CD14-positive monocyte (primary cell): ENCODE results near the gene TMEM175. TPM values are rescaled to one million over a fixed set of nuclear protein-coding genes. Genes with fewer than 3 reads are reported as not detected.

Source experiments
- DNase-seq, 3 donors: peaks; one replicate each; pipeline ENCODE4 v3.0.0-alpha.2; 2011 to 2022
- H2AFZ ChIP-seq: 2 replicates; pipeline ENCODE4 v1.6.0; 2012; ENCODE audit warnings: mild to moderate bottlenecking, low read depth, low read length, inconsistent platforms; ENCODE audit not compliant: insufficient read depth, poor library complexity, severe bottlenecking
- H3K27ac ChIP-seq, 2 donors: 1 replicate in 1 of 2; 2 replicates in 1 of 2; pipeline ENCODE4 v1.5.1; 2012 to 2013; ENCODE audit warnings: low read length in 2 of 2, control low read depth in 1 of 2, inconsistent platforms in 1 of 2, low read depth in 1 of 2, mild to moderate bottlenecking in 1 of 2
- H3K27me3 ChIP-seq, 2 donors: one replicate each; pipeline versions ENCODE4 v1.6.0 to v1.6.1; 2011 to 2013; ENCODE audit warnings: low read length in 2 of 2; ENCODE audit not compliant: control insufficient read depth in 2 of 2, insufficient read depth in 2 of 2
- H3K36me3 ChIP-seq, 2 donors: replicated peaks in 1 of 2; 1 replicate in 1 of 2; 2 replicates in 1 of 2; pipeline versions ENCODE4 v1.5.1 to v1.6.1; 2012 to 2013; ENCODE audit warnings: low read length in 2 of 2, control low read depth in 1 of 2, inconsistent platforms in 1 of 2, mild to moderate bottlenecking in 1 of 2; ENCODE audit not compliant: insufficient read depth in 2 of 2, control insufficient read depth in 1 of 2
- H3K4me1 ChIP-seq, 2 donors: 1 replicate in 1 of 2; 2 replicates in 1 of 2; pipeline versions ENCODE4 v1.5.1 to v1.6.1; 2012 to 2013; ENCODE audit warnings: low read length in 2 of 2, control low read depth in 1 of 2, inconsistent platforms in 1 of 2, mild to moderate bottlenecking in 1 of 2, moderate library complexity in 1 of 2; ENCODE audit not compliant: insufficient read depth in 2 of 2, control insufficient read depth in 1 of 2
- H3K4me2 ChIP-seq: replicated peaks from 2 replicates; pipeline ENCODE3; 2012; ENCODE audit warnings: low read length, moderate library complexity, mild to moderate bottlenecking; ENCODE audit not compliant: poor library complexity, severe bottlenecking; ENCODE audit errors: extremely low read depth
- H3K4me3 ChIP-seq, 3 experiments: fragments of 200-600 bp in 1 of 3; sonication (generic) in 1 of 3; replicated peaks in 1 of 3; 1 replicate in 2 of 3; 2 replicates in 1 of 3; pipeline ENCODE4 v1.5.1; 2011 to 2013; ENCODE audit warnings: low read length in 3 of 3, mild to moderate bottlenecking in 3 of 3, control low read depth in 2 of 3, low read depth in 2 of 3, inconsistent platforms in 1 of 3, moderate library complexity in 1 of 3
- H3K79me2 ChIP-seq: 2 replicates; pipeline ENCODE4 v1.6.0; 2012; ENCODE audit warnings: mild to moderate bottlenecking, control low read depth, inconsistent platforms, low read length, moderate library complexity; ENCODE audit not compliant: insufficient read depth
- H3K9ac ChIP-seq: 2 replicates; pipeline ENCODE4 v1.6.0; 2017; ENCODE audit warnings: low read length, mild to moderate bottlenecking; ENCODE audit not compliant: insufficient read depth, poor library complexity, severe bottlenecking
- H3K9me3 ChIP-seq, 2 donors: replicated peaks in 1 of 2; 1 replicate in 1 of 2; 2 replicates in 1 of 2; pipeline versions ENCODE4 v1.5.1 to v1.6.1; 2012 to 2013; ENCODE audit warnings: low read length in 2 of 2, control low read depth in 1 of 2; ENCODE audit not compliant: control insufficient read depth in 1 of 2, insufficient read depth in 1 of 2
- H4K20me1 ChIP-seq: 2 replicates; pipeline ENCODE4 v1.6.0; 2012; ENCODE audit warnings: mild to moderate bottlenecking, low read length, control low read depth, moderate library complexity; ENCODE audit not compliant: insufficient read depth
- H3K27ac Mint-ChIP-seq, 7 donors: one replicate each; pipeline ENCODE4 v1.8.0; 2020; ENCODE audit warnings: mild to moderate bottlenecking in 7 of 7, mixed read lengths in 7 of 7, moderate library complexity in 6 of 7, inconsistent platforms in 2 of 7
- H3K27me3 Mint-ChIP-seq, 3 donors: one replicate each; pipeline ENCODE4 v1.8.0; 2021 to 2022; ENCODE audit warnings: low read depth in 3 of 3, mild to moderate bottlenecking in 3 of 3, mixed read lengths in 3 of 3, moderate library complexity in 3 of 3, inconsistent platforms in 1 of 3
- H3K36me3 Mint-ChIP-seq, 2 donors: one replicate each; pipeline ENCODE4 v1.8.0; 2020; ENCODE audit warnings: mixed read lengths in 2 of 2, inconsistent platforms in 1 of 2, mild to moderate bottlenecking in 1 of 2
- H3K4me1 Mint-ChIP-seq: one replicate; pipeline ENCODE4 v1.8.0; 2020; ENCODE audit warnings: mild to moderate bottlenecking, mixed read lengths
- H3K4me3 Mint-ChIP-seq, 2 donors: one replicate each; pipeline ENCODE4 v1.8.0; 2020; ENCODE audit warnings: mild to moderate bottlenecking in 2 of 2, mixed read lengths in 2 of 2, moderate library complexity in 1 of 2
- H3K9me3 Mint-ChIP-seq, 7 donors: one replicate each; pipeline ENCODE4 v1.8.0; 2020 to 2022; ENCODE audit warnings: mixed read lengths in 7 of 7, mild to moderate bottlenecking in 6 of 7, moderate library complexity in 6 of 7, inconsistent platforms in 2 of 7
- WGBS: methylation state at CpG from one replicate; pipeline ENCODE4 v1.1.5; 2013; ENCODE audit warnings: missing lambda C conversion rate; ENCODE audit not compliant: insufficient coverage; 5-methylcytosine and 5-hydroxymethylcytosine counted together
- intact Hi-C, 2 donors: fragments of 100-400 bp; cut with micrococcal nuclease; formaldehyde crosslinking; loops; one replicate each; pipeline versions ENCODE4 v1.15.0 to v1.15.1; 2023
- polyA plus RNA-seq, 3 donors: library from polyadenylated mRNA; depleted of rRNA in 1 of 3; unstranded in 2 of 3; stranded (reverse) in 1 of 3; fragments of 300-500 nt in 2 of 3; fragments of >200 nt in 1 of 3; fragmentation: Illumina TruSeq in 2 of 3; gene quantifications; 1 replicate in 2 of 3; 2 replicates in 1 of 3; pipeline ENCODE4 v1.2.3, GENCODE V29; 2012 to 2021
- TF ChIP-seq, protein P1 (sequence below): fragments of 200-600 bp; IDR thresholded peaks from one replicate; pipeline ENCODE4 v1.8.0; 2022; ENCODE audit warnings: antibody characterized with exemption, mild to moderate bottlenecking

Gene TMEM175
- polyA plus RNA-seq, 3 donors = 18.9 to 216 (median 20.7) TPM

- TF ChIP-seq, protein P1, sequence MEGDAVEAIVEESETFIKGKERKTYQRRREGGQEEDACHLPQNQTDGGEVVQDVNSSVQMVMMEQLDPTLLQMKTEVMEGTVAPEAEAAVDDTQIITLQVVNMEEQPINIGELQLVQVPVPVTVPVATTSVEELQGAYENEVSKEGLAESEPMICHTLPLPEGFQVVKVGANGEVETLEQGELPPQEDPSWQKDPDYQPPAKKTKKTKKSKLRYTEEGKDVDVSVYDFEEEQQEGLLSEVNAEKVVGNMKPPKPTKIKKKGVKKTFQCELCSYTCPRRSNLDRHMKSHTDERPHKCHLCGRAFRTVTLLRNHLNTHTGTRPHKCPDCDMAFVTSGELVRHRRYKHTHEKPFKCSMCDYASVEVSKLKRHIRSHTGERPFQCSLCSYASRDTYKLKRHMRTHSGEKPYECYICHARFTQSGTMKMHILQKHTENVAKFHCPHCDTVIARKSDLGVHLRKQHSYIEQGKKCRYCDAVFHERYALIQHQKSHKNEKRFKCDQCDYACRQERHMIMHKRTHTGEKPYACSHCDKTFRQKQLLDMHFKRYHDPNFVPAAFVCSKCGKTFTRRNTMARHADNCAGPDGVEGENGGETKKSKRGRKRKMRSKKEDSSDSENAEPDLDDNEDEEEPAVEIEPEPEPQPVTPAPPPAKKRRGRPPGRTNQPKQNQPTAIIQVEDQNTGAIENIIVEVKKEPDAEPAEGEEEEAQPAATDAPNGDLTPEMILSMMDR = no peak
- H3K27ac Mint-ChIP-seq = no peak overlapping the region
- Histone ChIP-seq H3K9me3 (peaks cover 0 to 10% of the 10 kb centered on the region in 2 donors), H3K27me3 (peaks cover 19 to 61% of the 10 kb centered on the region in 2 donors), H3K36me3 (no peaks in the 10 kb centered on the region), H3K27ac (no peak overlapping the region), H4K20me1 (peaks cover 31% of the 10 kb centered on the region), H2AFZ (no peak overlapping the region), H3K9ac (no peak overlapping the region), H3K4me2 (no peak overlapping the region), H3K79me2 (no peaks in the 10 kb centered on the region), H3K4me3 (no peak overlapping the region), H3K4me1 (peaks cover 3 to 4% of the 10 kb centered on the region in 2 donors)
- intact Hi-C loops = no loop called here
- no peaks in the 10 kb centered on the region for H3K36me3 Mint-ChIP-seq
- DNase-seq = no peak
- peak overlapping the region in 1 of 2 donors; percentile 52 for H3K4me3 Mint-ChIP-seq
- H3K4me1 Mint-ChIP-seq = peaks cover 1% of the 10 kb centered on the region
- peaks cover 55 to 64% (median 56%) of the 10 kb centered on the region in 3 donors for H3K27me3 Mint-ChIP-seq
- H3K9me3 Mint-ChIP-seq = peaks cover 0 to 24% (median 2%) of the 10 kb centered on the region in 7 donors
- 18% methylated on average over 14 of the region's 25 CpGs for WGBS
Measured at GRCh38 chr4:996997-997374, 64.7 kb downstream of the TMEM175 start.

DNA sequence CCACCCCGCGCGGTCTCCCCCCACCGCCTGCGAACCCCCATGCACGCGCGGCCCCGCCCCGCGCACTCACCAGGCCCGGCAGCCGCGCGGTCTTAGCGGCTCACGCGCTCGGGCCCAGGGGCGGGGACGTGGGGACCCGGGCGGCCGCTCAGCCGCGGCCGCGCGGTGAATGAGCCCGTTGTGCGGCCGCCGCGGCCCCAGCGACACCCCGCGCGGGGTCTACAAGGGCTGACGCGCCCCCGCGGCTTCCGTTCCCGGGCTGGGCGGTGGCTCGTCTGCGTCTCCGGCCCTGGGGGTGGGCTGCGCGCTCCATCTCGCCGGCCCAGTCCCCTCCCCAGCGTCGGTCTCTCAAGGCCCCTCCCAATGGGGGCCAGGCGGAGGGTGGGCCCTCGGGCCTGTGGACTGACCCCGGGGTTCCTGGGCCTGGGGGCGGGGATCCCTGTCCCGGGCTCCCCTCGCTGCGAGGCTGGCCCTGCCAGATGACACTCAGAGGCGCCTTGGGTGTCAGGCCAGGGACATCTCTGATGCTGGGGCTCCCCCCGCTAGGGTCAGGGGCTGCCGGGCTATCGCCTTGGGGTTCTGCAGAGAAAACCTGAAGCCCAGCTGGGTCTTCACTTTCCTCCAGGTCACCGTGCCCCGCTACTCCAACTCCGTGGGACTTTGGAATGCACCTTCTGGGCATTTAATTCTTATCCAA is 65.3 kb downstream of the TMEM175 start:
- peaks cover 0 to 10% of the 10 kb centered on the region in 2 donors for H3K9me3 ChIP-seq
- peaks cover 57 to 69% (median 58%) of the 10 kb centered on the region in 3 donors for H3K27me3 Mint-ChIP-seq
- TF ChIP-seq, protein P1 = no peak
- no peak overlapping the region for H3K27ac ChIP-seq
- no peak for DNase-seq
- H3K4me1 Mint-ChIP-seq = peaks cover 4% of the 10 kb centered on the region
- no peak overlapping the region for H3K4me3 ChIP-seq
- H3K36me3 Mint-ChIP-seq = no peaks in the 10 kb centered on the region
- H3K9me3 Mint-ChIP-seq = peaks cover 0 to 26% (median 2%) of the 10 kb centered on the region in 7 donors
- H4K20me1 ChIP-seq = peaks cover 35% of the 10 kb centered on the region
- H3K79me2 ChIP-seq = no peaks in the 10 kb centered on the region
- H3K4me1 ChIP-seq = peaks cover 7 to 9% of the 10 kb centered on the region in 2 donors
- H3K27me3 ChIP-seq = peaks cover 20 to 64% of the 10 kb centered on the region in 2 donors
- intact Hi-C loops = no loop called here
- WGBS = 3% methylated on average over 63 of the region's 68 CpGs
- no peak overlapping the region for H3K27ac Mint-ChIP-seq
- no peak overlapping the region for H3K4me2 ChIP-seq
- no peak overlapping the region for H3K9ac ChIP-seq
- H3K4me3 Mint-ChIP-seq = peak overlapping the region in 1 of 2 donors; percentile 67
- no peaks in the 10 kb centered on the region for H3K36me3 ChIP-seq
- no peak overlapping the region for H2AFZ ChIP-seq
